Mesothelial cell of epicardium (in vitro differentiated cells): Measurements from ENCODE around the gene DEPDC1B. TPM values are rescaled to one million over a fixed set of nuclear protein-coding genes. Genes with fewer than 3 reads are reported as not detected.

ENCODE experiments used
- DNase-seq, 2 experiments: peaks; one replicate each; pipeline ENCODE4 v3.0.0; 2021; ENCODE audit warnings: low spot score in 2 of 2; ENCODE audit not compliant: unreplicated experiment in 2 of 2
- H3K27ac Mint-ChIP-seq: 2 replicates; pipeline ENCODE4 v1.8.0; 2021; ENCODE audit warnings: mixed read lengths
- H3K27me3 Mint-ChIP-seq: 2 replicates; pipeline ENCODE4 v1.8.0; 2021; ENCODE audit warnings: low read depth, mixed read lengths
- H3K36me3 Mint-ChIP-seq: 2 replicates; pipeline ENCODE4 v1.8.0; 2021; ENCODE audit warnings: mixed read lengths
- H3K4me1 Mint-ChIP-seq: 2 replicates; pipeline ENCODE4 v1.8.0; 2021; ENCODE audit warnings: mixed read lengths
- H3K4me3 Mint-ChIP-seq: 2 replicates; pipeline ENCODE4 v1.8.0; 2021; ENCODE audit warnings: mild to moderate bottlenecking, moderate library complexity, mixed read lengths
- H3K9me3 Mint-ChIP-seq: 2 replicates; pipeline ENCODE4 v1.8.0; 2021; ENCODE audit warnings: mixed read lengths
- CTCF ChIP-seq: fragments of 200-600 bp; sonication (generic); IDR thresholded peaks from one replicate; pipeline ENCODE4 v1.5.0; 2021; ENCODE audit warnings: antibody characterized with exemption; ENCODE audit not compliant: unreplicated experiment
- total RNA-seq: library from RNA; stranded (reverse); gene quantifications from 3 replicates; pipeline ENCODE4 v1.2.1, GENCODE V29; 2021

Gene DEPDC1B
- total RNA-seq, 1 donor from 2014 or later: 17.0 TPM

GRCh38 chr5:60549841-60550240 lies 150.1 kb downstream of the DEPDC1B start:
- no peak overlapping the region for H3K4me3 Mint-ChIP-seq
- TF ChIP-seq CTCF: no peak
- no peak for DNase-seq
- H3K27ac Mint-ChIP-seq: no peak overlapping the region
- peaks cover 17% of the 10 kb centered on the region for H3K4me1 Mint-ChIP-seq
- H3K27me3 Mint-ChIP-seq: no peaks in the 10 kb centered on the region
- peaks cover 19% of the 10 kb centered on the region for H3K9me3 Mint-ChIP-seq
- peaks cover 5% of the 10 kb centered on the region for H3K36me3 Mint-ChIP-seq

Other genes with a start within 250 kb of the DEPDC1B start
- gene ELOVL7, start 144.1 kb upstream of the DEPDC1B start, total RNA-seq: 8.6 to 9.4 TPM (median 9.2 TPM) in 3 replicates
- gene ERCC8, start 244.9 kb upstream of the DEPDC1B start, total RNA-seq: 14.8 to 17.1 TPM (median 15.8 TPM) in 3 replicates
- gene NDUFAF2, start 245.0 kb upstream of the DEPDC1B start, total RNA-seq: 19.8 to 21.3 TPM (median 20.6 TPM) in 3 replicates